Myocyte (in vitro differentiated cells): Measurements from ENCODE around the gene HMX1. TPM values are rescaled to one million over a fixed set of nuclear protein-coding genes. Genes with fewer than 3 reads are reported as not detected.

Experiments used
- DNase-seq: peaks from one replicate; pipeline ENCODE4 v3.0.0-alpha.2; 2012; ENCODE audit warnings: low read depth
- total RNA-seq: library from RNA; depleted of rRNA; stranded (reverse); fragments of >200 nt; gene quantifications from 2 replicates; pipeline ENCODE4 v1.2.3, GENCODE V29; 2014

Gene HMX1
- total RNA-seq, 1 donor from 2014 or later = not detected

DNA sequence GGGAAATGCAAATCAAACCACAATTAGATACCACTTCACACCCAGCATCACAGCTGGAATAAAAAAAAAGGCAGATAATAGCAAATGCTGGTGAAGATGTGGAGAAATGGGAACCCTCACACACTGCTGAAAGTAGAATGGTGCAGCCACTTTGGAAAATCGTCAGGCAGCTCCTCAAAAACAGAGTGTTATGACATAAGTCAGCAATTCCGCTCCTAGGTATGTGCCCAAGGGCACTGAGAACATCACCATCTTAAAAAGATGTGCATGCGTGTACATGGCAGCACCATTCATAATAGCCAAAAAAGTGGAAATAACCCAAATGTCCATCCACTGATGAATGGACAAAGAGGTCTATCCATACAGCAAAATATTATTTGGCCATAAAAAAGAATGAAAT, 28.0 kb downstream of the HMX1 start:
- no peak for DNase-seq

DNA sequence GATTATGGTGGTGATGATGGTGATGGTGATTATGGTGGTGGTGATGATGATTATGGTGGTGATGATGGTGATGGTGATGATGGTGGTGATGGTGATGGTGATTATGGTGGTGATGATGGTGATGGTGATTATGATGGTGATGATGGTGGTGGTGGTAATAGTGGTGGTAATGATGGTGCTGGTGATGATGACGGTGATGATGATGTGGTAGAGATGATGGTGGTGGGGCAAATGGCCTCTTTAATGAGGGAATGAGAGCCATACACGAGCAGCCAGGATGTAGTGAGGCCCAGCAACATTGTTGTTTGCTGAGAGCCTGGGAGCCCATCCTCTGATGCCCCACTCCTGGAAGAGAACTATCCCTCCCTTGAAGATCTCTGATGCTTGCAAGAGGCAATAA, 29.0 kb downstream of the HMX1 start:
- DNase-seq = no peak

DNA sequence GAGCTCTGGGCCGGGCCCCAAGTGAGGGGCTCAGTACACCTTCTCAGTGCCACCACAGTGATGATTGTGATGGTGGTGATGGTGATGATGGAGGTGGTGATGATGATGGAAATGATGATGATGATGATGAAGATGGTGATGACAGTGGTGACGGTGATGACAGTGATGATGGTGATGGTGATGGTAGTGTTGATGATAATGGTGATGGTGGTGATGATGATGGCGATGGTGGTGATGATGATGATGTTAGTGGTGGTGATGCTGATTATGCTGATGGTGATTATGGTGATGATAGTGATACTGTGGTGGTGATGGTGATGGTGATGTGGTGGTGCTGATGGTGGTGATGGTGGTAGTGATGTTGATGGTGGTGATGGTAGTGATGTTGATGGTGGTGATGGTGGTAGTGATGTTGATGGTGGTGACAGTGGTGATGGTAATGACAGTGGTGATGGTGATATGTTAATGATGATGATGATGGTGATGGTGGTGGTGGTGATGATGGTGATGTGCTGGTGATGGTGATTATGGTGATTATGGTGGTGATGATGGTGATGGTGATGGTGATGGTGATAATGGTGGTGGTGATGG, 29.9 kb downstream of the HMX1 start:
- DNase-seq = no peak

DNA sequence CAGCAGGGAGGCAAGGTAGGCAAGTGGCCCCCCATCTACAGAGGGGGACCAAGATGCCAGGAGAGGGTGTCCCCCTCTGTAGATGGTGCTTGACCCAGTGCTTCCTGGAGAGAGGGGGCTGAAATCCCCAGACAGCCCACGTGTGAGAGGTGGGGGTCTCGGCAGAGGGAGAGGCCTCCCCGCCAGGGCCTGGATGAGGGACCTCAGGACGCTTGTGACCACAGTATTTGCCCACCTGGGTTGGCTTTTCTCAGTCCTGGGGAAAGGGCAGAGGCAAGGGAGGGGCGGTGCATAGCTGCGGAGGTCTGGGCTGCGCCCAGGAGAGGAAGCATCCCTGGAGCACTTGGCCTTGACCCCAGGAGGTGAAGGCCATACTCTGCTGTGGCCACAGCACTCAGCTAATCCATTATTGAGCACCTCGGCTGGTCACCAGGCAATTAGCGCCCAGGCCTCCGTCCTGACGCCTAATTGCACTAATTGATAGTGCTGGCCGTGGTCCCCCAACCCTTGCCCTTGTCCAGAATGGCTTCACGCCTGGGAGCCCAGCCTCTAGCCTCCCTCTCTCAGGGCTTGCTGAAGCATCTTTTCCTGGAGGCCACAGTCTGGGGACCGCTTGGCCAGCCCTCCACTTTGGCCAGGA, 30.7 kb downstream of the HMX1 start:
- no peak for DNase-seq

DNA sequence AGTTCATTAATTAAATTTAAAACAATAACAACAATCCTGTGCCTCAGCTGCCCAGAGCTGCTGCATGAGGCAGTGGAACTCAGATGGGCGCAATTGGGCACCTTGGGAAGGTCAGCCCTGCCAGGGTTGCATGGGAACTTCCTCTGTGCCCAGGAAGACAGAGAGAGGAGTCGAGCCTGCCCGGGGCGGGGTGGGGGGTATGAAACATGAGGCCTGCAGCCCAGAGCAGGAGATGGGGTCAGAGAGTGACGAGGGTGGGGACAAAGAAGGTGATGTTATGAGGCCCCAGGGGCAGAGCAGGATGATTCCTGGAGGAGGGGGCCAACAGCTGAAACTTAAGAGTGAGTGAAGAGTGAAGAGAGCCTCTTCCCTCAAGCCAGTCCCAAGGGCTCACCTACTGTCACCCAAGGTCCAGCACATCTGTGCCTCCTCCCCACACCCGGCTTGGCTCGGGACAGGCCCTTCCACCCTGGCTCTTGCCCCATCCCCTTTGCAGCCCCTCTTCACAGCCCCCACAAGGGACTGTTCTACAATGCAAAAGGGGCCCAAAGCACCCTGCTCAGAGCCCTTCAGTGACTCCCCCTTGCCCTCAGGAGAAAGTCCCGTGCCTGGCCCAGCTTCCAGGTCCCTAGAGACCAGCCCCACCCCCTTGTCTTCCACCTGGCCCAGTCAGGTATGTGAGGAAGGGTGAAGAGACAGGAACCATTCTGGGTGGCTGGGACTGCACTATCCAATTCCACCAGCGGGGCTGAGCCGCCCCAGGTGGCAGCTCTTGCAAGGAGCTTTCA, 31.4 kb downstream of the HMX1 start:
- no peak for DNase-seq

DNA sequence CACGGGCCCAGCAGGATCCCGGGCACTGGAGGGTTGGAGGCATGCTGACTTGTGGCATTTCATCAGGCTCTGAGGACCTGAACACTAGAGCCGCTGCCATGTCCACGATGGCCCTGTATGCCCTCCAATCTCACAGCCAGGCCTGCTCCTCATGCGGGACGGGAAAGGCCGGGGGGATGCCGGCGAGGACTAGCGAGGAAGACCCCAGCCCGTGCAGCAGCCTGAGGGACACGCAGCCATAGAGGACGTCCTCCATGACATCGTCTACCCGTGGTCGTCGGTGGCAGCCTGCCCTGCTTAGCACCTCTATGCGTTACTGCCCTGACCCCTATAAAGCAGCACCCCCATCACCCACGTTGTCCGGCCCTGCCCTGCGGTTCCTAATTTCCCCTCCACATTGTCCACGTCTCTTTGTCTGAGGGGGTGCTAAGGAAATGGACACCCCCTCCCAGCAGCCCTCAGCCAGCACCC, 32.6 kb downstream of the HMX1 start:
- DNase-seq = no peak

DNA sequence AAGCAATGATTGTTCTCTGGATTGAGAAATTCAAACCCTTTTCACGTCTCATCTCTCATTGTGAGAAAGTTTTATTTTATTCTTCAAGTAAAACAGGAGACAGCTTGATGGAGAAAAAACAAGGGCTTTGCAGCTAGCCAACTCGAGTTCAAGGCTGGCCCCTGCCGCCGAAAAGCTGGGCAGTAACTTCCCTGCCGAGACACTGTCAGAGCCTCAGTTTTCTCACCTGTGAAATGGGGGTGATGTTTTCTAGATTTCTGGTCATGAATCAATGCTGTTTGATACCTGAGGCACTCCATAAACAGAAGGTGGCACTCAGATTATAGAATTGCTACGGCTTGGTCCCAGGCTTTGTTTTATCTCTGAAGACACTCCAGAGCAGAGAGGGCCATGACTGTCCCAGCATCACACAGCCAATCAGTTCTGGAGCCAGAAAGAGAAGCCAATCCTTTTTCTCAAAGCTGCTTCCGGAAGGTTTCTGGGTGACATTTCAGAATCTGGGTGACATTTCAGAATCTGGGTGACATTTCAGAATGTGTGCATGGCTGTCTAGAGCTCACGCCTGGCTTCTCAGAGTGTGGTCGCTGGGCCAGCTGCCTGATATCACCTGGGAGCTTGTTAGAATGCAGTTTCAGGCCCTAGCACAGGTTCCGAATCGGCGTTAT, 33.2 kb downstream of the HMX1 start:
- no peak for DNase-seq

DNA sequence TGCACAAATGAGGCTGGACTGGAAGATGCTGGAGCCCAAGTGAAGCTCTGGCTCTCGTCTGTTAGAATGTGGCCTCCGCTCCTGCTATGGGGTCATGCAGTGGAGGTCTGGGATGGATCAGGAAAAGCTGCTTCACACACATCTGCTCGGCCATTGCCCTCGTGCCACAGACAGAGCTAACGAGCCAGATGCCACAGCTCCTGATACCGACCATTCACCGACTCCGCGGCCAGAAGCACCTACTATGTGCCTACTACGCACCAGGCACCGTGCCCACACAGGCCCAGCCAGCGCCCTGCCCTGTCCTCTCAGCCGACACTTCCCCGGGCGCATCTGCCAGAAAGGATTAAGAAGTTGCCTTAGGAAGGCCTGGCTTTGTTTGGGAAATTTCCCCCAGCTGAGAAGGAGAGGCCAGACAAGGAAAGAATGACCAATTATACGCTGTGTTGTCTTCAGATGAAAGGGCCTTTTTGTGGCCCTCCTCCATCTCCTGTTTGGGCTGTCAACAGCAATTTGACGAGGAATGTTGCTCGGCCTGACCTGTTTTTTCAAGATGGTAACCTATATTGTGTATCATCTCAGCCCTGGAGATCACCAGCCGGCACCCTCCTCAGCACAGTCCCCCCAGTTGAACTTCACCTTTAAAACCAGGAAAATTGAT, 34.3 kb downstream of the HMX1 start:
- no peak for DNase-seq

DNA sequence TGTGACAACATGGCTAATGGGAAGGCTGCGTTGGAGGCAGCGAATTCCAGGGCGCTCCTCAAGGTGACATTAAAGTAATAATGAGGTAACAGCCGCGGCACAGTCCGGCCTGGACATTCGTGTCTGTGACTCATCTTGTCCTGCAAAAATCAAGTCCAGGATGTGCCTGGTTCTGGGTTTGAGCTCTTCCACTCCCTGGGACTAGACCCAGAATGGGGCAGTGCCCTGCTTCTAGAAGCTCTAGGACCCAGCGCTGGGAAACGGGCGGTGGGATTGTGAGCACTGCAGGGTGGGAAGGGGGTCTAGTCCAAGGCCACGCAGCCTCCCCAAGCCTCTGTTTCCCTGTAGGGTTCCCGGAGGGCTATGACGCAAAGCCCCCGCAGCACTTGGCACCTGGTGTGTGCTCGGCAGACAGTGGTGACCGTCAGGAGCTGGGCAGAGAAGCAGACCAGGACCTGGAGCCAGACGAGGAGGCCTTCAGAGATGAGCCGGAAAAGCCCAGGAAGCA, 34.9 kb downstream of the HMX1 start:
- no peak for DNase-seq

DNA sequence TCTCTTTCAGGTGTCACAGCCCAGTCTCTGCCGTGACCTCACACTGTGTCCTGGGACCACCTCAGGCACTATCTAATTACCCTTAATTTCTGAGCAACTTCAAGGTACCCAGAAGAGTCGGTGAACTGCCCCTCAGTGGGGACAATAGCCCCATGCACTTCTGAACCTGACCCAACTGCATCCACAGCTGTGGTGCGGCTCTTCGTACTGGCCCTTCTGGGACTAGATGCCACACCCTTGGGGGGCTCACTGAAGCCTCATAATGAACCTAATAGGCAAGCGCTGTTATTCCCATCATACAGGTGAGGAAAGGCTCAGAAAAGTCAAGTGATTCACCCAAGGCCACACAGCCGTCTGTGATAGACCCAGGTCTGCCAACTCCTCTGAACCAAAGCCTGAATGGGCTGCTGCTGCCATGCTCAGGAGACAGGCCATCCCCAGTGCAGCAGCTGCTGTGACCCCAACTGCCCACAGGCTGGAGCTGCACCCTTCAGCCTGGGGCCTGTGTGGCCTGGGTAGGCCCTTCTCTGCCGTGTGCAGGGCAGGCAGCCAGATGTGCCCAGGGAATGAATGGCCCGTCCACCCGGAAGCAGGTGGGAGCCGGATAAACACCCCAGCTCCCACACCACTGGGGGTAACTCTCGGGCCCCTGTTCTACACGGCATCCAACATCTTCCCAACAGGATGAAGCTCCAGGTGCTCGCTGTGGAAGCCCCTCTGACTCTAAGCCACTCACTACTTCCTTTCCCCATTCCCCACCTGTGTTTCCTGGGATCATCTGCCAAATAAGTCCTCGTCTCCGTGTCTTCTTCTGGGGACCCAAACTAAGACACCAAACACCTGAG, 35.9 kb downstream of the HMX1 start:
- no peak for DNase-seq

DNA sequence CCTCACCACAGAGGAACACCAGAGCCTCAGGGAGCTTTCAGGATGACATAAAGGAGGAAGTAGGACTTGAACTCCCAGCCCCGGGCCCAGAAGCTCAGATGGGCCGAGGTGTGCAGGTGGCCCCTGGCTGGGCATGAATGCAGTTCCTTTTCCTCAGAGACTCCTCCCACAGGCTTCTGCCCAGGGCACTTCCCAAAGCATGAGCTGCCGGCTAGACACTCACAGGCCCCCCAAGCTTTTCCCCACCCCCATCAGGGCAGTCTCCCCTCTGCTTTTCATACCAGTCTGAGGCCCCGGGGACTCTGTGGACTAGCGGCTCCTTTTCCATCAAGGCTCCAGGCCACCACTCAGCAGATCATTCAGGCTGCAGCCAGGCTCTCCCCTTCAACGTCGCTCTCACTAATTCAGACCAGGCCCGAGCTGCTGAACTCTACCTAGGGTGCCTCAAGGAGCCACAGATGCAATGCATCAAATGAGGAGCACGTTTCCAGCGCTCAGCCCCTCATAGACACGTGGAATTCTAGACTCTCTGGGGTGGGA, 36.9 kb downstream of the HMX1 start:
- no peak for DNase-seq

DNA sequence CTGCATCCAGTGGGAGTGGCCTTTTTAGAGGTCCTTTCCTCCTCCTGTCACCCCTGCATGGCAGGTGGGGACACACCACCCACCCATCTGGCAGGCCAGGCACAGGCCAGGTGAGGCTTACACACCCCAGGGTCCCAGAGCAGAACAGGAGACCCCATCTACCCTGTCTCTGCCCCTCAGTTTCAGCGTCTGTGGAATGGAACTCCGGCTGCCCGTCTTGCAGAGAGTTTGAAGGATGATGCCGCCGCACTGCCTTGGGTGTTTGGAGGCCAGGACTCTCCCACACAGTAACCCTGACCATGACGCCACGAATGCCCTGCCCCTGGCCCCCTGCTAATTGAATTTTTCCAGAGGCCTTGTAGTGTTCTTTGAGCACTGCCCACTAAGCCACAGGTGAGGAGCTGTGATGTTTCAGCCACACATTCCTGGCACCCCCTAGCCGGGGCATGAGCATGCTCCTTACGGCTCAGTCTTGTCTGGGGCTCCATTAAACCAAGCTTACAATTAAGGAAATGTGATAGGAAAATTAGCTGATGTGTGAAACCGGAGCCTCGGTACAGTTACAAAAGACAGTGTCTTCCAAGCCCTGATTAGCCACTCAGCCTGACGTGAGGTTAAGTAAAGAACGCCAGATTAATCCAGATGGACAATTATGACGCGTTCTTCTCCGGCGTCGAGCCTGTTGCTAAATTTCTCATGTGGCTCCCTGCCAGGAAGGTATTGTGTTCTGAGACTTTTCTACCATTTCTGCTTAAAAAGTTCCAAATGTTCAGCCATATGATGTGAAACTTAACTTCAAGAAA, 39.3 kb downstream of the HMX1 start:
- no peak for DNase-seq

DNA sequence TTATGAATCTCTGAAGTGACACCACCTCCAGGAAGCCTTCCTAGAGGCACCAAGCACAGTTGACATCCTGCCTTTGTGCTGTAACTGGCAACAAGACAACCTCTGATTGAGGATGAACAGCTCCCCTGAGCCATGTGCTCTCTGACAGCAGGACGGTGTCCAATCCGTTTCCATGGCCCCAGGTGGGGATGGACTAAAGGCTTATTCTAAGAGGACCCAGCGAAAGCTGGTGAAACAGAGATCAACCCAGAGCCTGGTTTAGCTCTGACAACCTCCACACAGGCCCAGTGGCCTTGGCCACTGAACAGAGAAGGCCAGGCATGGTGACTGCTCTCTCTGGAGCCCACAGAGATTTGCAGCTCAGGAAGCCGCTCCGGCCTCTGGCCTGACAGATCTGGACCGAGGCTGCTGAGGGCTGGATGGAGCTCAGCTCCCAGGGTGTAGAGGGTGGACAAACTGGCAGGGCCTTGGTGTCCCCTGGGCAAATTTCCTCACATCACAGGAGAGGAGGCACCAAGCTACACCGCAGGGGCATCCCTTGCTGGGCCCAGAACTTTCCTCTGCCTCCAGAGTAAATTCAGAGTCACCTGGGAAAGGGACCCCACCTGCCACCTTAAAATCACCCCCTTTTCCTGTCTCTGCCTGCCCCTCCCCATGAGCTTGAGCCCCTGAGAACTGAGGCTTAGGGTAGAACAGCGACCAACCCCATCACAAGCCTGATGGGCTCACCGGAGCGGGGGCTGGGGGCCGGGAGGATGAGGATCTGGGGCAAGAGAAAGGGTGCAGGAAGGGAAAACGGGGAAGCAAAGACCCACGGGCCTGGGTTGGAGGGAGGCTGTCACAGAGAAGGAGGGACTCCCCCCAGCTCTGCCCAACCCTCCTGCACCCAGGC, 40.2 kb downstream of the HMX1 start:
- no peak for DNase-seq

DNA sequence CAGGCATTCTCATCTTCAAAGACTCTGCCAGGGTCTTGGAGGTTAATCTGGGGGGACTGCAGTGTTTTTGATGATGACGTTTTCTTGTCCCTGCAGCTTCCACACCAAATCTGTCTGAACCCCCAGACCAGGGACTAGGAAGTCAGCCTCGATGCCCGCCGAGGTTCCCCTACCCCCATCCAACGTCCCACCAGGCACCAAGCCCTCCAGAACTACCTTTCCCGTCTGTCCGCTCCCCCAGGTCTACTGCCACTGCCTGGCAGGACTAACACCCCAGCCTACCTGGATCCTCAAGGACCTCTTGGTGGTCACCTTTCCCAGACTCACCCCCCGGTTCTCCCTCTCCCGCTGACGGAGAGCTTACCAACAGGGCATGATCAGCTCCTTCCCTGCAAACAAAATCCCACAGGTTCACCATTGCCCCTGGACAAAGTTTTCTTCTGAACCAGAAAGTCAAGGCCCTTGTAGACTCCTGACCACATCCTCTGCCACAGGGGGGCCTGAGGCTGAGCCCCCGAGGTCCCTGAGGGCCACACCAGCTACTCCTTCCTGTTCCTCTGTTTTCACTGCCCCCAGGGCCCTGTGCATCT, 40.9 kb downstream of the HMX1 start:
- no peak for DNase-seq

DNA sequence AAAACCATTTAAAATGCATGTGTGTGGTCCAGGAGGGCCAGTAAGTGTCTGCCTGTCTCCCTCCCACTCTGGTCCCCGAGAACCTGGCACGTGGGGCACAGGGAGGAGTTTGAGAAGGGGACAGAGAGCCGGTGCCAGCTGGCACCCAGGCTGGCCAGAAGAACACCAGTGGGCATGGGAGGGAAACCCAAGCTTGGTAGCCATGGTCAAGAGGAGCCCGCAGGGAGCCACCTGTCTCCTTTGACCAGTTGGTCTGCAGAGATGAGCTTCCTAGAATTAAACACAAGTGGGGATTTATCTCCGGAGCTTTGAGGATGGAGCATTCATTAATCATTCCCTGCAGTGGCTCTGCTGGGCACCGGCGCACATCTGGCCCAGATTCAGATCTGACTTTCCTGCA, 41.6 kb downstream of the HMX1 start:
- no peak for DNase-seq

DNA sequence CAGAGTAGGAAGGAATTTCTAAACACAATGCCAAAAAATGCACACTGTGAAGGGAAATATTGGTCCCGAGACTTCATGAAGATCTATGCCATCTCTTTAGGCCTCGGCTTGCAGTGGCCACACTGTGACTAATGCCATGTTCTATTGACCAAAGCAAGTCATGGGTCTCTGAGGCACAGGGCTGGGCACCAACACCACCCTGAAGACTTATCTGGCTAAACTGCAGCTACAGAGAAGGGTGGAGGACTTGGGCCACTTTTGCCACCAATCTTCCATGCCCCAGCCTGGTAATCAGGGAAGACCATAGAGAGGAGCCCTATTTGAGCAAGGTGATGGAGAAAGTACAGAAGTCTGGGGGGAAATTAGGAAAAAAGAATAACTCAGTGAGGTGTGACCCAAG, 42.1 kb downstream of the HMX1 start:
- no peak for DNase-seq

DNA sequence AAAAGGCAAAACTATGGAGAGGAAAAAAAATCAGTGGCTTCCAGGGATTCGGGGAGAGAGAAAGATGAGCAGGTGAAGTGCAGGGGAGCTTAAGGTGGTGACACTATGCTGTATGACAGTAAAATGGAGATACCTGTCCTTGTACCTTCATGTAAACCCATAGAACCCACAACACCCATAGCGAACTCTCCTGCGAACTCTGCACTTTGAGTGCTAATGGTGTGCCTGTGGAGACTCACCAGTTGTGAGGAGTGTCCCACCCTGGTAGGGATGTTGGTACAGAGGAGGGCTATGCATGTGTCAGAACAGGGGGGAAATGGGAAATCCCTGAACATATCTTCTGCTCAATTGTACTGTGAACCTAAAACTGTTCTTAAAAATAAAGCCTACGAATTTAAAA, 42.8 kb downstream of the HMX1 start:
- no peak for DNase-seq
